GM19023 (cell line): ENCODE measurements around the gene S100A5.
"Not testable (repeated sequence)": the region's sequence is repeated elsewhere in the genome, so short reads cannot be mapped to it uniquely, and the experiment has no call there.

Experiments used
- ATAC-seq: cut with Tn5 transposase; IDR thresholded peaks from one replicate; pipeline ENCODE4 v1.9.1; 2021; ENCODE audit warnings: mild to moderate bottlenecking, moderate library complexity; ENCODE audit not compliant: unreplicated experiment

S100A5 gene

DNA sequence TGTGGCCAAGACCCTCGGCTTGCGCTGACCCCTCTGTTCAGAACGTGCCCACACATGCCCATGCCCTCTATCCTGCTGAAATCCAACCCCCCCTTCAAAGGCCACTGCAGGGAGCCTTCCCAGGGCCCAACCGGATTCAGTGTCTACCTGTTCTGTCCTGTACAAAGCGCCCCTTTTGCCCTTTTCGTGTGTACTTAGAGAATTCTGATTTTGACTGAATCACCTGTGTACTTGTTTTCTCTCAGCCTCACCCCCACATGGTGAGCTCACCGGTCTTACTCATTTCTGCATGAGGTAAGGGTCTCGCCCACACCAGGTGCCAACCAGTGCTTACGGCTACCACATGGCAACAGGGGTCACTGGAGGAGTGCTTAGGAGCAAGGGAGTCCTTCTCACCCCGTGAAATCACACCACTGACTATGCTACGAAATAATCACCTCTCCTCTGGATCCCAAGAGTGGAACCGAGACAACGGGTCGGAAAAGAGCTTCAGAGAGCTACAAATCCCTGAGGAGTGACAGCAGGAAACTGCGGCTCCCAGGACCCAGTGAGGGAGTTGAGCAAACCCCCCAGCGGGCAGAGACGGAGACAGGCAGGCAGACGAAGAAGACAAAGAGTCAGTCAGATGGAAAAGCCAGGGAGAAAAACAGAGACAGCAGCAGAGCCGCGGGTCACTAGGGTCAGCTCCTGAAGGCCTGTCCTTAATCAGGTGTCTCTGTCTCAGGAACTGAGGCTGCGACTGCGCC is 27.1 kb upstream of the S100A5 start:
- no peak for ATAC-seq

DNA sequence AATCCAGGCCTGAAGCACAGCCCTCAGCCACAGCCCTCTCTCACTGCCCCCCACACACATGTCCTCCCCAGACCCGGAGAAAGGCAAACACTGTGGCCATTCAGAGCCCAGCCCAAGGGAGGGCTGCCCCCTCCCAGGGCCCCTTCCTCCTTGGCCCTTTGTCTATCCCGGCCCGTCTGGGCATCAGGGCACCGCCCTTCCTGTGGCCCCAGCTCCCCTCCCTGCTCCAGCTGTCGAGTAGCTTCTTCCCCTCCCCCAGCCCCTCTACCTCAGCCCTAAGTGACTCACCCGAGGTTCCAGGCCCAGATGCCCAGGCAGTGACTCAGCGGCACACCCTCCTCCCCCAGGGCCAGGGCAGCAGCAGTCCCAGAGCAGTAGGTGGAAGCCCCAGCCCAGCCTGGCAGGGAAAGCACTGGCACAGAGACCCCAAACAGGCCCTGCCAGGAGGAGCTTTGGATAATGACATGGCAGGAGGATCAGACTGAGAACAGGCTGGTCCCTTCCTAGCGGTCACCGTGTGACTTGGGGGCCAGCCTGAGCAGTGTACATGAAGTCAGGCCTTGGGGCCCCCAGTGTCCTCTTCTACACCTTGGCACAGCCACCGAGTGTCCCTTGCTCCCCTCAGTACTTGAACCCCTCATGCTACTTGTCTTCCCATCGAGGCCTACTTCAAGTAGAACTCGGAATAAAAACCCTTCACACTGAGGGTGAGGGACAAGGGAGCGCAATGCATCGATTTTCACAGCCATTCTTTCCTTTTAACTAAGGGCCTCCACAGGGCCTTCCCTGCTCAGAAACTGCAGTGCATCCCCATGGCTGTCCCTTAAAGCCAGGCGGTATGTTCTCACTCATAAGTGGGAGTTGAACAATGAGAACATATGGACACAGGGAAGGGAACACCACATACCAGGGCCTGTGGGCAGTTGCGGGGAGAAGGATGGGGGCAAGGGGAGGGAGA is 26.0 kb upstream of the S100A5 start:
- peak; percentile 46 for ATAC-seq

DNA sequence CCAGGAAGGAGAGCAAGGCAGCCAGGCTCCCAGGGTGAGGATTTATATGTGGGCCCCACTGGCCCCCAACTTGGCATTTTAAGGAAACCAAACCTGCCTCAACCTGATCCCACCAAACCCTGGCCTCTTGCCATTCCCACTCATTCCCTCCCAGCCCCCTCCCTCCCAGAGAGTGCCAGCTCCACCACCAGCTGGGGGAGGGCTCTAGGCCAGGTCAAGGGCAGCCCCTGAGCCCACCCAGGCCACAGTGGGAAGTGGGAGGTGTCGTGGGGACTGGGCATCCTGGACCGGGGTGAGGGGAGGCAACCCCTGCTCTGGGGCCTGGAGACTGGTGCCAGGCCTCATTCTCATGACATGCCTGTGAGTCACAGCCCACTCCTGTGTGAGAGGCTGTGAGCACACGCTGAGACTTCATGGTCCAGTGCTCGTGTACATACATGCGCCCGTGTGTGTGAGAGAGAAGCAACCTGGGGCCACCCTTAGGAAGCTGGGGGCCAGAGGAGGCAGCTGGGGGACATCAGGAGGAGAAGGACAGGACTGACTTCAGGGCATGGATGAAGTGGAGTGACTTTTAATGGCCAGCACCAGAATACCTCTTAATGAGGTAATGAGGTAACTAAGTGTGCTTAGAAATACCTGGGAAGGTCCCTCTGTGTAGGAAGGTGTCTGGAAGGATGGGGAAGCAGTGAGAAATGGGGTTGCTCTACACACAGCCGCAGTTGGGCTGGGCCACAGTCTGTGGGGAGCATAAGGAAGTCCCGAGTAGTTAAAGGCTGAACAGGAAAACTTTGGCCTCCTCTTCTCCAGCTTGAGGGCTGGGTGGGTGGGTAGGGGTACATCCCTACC is 25.0 kb upstream of the S100A5 start, which contains the start of gene S100A2:
Gene S100A2, minus strand, starts transcription at position 316 of the 846 bp plus-strand sequence. CDS start 1,967 bp downstream, outside the sequence.
- ATAC-seq: no peak

DNA sequence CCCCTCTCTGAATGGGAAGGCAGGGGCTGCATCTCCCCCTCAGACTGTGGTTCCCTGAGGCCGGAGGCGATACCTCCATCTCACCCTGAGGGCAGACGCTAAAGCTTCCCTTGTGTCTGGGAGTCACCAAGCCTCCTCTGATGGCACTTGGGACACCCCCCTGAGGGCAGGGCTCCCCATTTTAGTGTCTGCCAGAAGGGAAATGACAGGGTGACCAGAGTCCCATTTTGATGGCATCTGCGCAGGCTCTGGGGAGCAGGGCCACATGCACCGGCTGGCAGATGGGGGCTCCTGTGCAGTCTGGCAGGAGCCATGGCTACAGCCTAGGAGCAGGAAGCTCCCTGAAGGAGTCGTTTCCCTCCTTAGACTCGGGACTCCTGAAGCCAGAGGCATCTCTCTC is 23.3 kb upstream of the S100A5 start:
- no peak for ATAC-seq

DNA sequence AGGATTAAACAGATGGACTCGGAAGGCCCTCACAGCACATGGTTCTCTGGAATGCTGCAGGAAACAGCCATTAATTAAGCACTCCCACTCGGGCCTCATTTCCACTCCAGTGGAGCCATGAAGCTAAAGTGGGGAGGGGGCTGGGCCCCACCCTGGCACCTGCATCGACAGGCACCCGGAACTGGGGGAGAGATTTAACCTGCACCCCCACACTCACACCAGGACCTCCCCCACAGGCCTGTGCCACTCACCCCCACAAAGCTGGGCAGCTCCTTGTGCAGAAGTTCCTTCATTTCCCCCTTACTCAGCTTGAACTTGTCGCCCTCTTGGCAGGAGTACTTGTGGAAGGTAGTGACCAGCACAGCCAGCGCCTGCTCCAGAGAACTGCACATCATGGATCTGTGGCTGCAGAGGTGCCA is 22.8 kb upstream of the S100A5 start:
- no peak for ATAC-seq

DNA sequence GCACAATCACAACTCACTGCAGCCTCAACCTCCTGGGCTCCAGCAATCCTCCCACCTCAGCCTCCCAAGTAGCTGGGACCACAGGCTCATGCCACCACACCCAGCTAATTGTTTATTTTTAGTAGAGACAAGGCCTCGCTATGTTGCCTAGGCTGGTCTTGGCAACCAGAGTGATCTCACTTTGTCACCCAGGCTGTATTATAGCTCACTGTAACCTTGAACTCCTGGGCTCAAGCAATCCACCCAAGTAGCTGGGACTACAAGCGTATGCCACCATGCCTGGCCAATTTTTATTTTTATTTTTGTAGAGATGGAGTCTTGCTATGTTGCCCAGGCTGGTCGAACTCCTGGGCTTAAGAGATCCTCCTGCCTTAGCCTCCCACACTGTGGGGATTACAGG is 21.3 kb upstream of the S100A5 start:
- not testable (repeated sequence) for ATAC-seq

DNA sequence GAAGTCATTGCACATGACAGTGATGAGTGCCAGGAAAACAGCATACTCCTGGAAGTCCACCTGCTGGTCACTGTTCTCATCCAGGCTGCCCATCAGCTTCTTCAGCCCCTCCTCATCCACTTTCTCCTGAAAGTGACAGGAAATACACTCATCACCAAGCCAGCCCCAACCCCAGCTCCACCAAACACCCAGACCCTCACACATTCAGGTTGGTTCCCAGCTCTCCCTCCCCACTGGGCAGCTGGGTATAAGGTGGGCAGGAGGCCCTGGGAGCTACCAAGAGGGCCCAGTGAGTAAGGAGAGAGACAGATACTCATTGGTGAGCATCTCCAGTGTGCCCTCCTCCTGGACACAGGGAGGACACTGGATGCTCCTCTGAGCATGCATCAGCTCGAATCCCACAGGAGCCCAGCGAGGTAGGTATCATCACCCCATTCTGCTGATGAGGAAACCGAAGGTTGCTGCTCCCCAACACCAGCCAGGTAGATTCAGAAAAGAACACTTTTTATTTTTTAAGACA is 20.8 kb upstream of the S100A5 start:
- no peak for ATAC-seq

DNA sequence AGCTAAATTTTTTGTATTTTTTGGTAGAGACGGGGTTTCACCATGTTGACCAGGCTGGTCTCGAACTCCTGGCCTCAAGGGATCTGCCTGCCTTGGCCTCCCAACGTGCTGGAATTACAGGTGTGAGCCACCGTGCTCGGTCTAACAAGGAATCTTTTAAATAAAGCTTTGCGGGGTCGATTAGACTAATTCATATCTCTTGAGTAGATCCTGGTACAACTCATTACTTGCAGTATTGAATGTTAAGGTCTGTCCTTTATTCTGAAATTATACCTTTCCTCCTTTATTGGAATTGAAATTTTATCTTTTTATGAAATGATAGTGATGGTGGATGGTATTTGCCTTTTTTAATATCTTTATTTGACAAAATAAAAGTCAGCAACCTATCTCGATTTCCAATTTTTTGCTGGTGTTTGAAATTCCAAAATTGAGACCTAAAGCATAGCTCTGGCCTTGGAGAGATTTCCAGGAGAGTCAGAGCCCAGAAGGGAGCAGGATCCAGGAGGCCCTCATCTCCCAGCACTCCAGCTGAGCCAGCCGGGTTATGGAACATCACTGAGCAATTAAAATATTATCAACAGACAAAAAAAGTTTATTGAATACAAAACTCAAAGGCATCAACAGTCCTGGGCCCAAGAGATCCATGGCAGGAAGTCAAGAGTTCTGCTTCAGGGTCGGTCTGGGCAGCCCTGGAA is 20.2 kb upstream of the S100A5 start:
- ATAC-seq: no peak

DNA sequence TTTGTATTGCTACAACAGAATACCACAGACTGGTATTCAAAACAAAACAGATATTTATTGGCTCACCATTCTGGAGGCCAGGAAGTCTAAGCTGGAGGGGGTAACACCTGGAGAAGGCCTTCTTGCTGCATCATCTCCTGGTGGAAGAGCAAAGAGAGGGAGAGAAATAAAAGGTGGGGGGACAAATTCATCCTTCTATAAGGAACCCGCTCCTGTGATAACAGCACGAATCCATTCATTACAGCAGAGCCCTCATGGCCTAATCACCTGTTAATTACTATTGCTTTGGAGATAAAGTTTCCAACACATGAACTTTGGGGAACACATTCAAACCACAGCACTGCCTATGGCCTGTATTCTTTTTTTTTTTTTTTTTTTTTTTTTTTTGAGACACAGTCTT is 19.5 kb upstream of the S100A5 start:
- ATAC-seq: no peak

DNA sequence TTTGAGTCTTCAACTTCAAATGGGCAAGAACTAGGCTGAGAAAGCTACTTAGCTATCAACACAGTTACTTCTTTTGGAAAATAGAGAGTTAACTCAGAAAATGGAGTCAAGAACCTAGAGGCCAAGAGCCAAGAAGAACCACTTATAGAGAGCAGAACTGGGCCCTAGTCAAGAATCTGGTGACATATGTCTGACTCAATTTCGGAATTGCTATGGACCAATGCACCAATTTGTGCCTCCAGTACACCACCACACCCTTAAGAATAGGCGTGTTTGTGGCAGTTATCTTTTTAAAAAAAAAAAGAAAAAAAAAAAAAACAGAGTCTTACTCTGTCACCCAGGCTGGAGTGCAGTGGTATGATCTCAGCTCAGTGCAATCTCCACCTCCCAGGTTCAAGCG is 17.1 kb upstream of the S100A5 start:
- ATAC-seq: no peak

DNA sequence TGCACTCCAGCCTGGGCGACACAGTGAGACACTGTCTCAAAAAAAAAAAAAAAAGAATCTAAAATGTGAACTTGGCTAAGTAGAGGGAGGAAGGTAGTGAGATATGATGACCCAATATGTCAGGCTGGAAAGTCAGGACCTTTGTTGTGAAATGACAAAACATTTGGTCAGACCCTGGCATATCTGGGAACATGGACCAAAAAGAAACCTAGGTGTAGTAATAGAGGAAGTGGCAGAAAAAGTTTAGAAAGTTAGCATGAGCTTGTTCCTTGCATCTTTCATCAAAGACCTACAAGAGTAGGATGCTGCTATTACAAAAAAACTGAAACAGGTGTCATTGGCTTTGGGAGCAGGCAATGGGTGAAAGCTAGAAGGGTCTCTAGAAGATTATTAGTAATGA is 15.6 kb upstream of the S100A5 start:
- ATAC-seq: no peak

DNA sequence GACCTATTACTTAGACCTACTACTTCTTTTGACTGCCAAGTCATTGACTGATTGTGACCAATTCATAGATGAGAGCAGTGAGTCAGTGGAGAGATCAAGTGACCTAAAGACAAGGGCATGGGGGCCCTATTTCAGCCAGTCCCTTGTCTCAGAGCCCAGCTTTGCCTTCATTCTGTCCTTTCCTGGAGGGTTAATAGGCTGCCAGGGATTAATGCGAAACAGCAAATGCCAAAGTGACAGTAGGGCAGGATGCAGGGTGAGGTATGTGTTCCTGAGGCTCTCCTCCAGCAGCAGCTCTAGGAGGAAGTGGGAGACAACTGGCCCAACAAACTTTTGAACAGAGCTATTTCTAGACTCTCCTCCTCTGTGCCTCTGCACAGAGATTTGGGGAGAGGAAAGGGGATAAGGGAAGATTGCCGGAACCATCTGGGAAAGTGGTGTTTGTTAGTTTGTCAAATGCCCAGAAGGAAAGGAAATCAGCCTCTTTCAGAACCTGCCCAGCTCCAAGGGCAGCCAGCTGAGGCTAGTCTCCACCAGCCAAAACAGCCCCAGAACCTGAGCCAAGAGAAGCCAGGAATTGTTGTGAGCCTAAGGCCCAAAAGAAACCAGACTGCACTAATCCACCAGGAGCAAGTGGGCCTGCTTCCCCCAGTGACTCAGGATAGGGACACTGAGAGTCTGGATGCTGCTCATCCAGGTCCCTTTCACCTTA is 13.3 kb upstream of the S100A5 start:
- ATAC-seq: no peak

DNA sequence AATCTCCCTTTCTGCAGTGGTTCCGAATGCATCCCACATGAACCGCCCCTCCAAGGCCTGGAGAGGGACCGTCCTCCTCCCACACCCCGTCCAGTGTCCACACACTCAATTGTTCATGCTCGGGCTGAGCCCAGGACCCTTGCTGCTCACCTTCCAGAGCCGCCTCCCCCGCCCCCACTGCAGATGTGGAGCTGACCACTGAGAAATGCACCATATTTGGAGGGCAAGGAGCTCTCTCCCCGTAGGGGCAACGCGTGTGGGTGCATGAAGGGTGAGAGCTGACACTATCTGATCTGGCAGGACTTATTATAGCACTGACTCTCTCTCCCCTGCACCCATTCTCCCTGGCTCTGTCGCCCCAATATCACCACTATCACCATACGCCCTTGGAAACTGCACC is 12.4 kb upstream of the S100A5 start:
- no peak for ATAC-seq

DNA sequence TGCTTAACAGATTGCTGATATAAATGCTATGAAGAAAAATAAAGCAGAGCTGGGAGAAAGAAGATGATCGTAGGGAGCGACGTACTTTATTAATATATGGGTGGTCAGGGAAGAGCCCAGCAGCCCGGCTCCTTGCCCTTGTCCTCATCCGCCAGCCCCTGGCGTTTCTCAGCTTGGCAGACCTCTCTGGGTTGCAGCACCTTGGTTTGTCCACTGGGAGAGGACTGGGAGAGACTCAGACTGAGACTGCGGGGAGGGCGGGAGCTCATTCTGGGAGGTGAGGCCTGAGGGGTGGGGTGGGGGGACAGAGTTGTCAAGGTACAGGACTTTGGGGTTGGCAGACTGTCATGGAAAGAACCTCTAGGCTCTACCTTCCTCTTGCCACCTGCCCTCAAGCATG is 11.6 kb upstream of the S100A5 start:
- no peak for ATAC-seq

DNA sequence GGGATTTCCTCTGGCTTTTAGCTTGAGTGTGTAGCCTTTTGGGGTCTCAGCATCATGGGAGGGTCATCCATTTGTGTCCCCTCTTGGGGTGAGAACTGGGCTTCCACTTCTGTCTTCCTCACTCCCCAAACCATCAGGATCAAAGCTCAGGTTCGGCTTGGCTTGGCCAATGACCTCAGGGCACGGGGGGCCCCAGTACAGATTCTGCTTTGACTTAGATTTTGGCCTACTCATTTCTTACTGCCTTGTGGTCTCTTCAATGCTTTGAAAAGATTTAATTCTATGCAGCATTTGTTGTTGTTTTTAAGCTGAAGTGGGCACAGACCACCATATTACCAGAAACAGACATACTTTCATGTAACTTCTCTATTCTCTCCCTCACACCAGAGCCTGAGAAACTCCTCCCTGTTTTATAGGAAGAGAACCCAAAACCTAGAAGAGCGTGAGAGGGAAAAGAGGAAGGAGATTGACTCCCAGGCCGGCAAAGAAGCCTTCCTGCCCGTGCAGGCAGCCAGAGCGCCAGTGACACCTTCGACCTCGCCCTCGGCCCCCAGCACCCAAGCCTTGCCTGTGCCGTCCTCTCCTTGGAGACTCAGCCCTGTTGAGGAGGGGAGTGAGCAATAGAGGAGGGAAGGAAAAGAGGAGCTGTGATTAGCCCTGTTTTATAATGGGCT is 10.2 kb upstream of the S100A5 start:
- no peak for ATAC-seq

DNA sequence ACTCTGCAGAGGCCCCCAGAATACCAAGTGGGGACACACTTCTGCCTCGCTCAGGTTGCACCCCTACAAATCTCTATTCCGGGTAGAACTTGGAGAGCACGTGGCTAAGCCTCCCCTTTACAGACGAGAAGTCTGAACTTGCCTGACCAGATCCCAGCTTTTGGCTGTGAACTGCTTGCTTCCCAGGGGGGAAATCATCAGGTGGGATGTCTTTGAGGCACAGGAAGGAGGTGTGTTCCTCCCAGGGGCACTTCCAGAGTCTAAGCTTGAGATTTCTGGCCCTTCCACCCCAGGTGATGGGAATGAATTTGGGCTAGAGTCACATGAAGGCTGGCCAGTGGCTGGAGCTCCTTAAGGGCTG is 9.6 kb upstream of the S100A5 start:
- no peak for ATAC-seq

DNA sequence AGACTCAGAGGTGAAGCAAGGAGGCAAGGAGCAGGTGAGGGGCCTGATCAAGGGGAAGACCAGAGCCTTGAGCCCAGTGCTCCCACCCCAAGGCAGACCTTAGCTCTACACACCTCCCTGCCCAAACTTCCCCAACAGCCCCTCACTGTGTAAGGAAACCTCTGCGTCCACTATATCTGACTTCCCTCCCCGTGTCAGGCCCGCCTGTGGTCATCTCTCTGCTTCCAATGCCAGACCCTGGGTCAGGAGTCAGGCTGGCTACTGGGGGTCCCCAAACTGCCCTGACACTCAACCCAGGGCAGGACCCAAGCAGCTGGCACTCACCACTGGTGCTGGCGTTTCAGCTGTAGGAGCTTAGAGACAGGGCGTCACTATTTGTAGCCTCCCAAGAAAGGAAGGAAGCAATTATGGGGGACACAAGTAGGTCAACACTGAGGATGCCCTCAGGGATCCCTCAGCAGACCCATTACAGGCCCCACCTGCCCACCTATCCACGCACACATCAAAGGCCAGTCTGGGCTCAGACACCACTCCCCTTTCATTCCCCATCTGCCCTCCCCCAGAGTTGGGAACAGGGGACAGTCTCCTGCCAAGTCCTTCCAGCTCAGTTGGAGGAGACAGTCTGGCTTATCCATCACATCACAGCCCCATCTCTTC is 9.1 kb upstream of the S100A5 start:
- ATAC-seq: no peak
